Esophagus muscularis mucosa (tissue), 4 donors: Measurements from ENCODE around the gene MCOLN1. TPM values are rescaled to one million over a fixed set of nuclear protein-coding genes. Genes with fewer than 3 reads are reported as not detected.

Experiments
- DNase-seq: peaks from one replicate; pipeline ENCODE4 v3.0.0-alpha.2; 2017; ENCODE audit errors: extremely low spot score
- H3K27ac ChIP-seq, 4 donors: fragments of 200-600 bp; sonication (generic); replicated peaks in 1 of 4; 1 replicate in 3 of 4; 2 replicates in 1 of 4; pipeline ENCODE4 v1.5.1; 2016 to 2019; ENCODE audit warnings: mild to moderate bottlenecking in 1 of 4
- H3K27me3 ChIP-seq, 4 donors: fragments of 200-600 bp; sonication (generic); one replicate each; pipeline versions ENCODE4 v1.5.1 to v1.6.0; 2016 to 2019
- H3K36me3 ChIP-seq, 4 donors: fragments of 200-600 bp; sonication (generic); one replicate each; pipeline ENCODE4 v1.5.1; 2016 to 2019
- H3K4me1 ChIP-seq, 4 donors: fragments of 200-600 bp; sonication (generic); one replicate each; pipeline ENCODE4 v1.5.1; 2016 to 2019
- H3K4me3 ChIP-seq, 4 donors: fragments of 200-600 bp; sonication (generic); 1 replicate in 2 of 4; 2 replicates in 2 of 4; pipeline ENCODE4 v1.5.1; 2016 to 2019; ENCODE audit warnings: mild to moderate bottlenecking in 4 of 4, moderate library complexity in 1 of 4
- H3K9me3 ChIP-seq, 4 donors: fragments of 200-600 bp; sonication (generic); 1 replicate in 3 of 4; 2 replicates in 1 of 4; pipeline ENCODE4 v1.5.1; 2016 to 2019
- CTCF ChIP-seq, 3 experiments: fragments of 200-600 bp in 2 of 3; fragments of 450-650 bp in 1 of 3; sonication (generic) in 2 of 3; IDR thresholded peaks; one replicate each; pipeline ENCODE4 v1.5.1; 2017 to 2019; ENCODE audit warnings: antibody characterized with exemption in 3 of 3, mild to moderate bottlenecking in 2 of 3, moderate library complexity in 1 of 3
- EP300 ChIP-seq: sonication (generic); formaldehyde crosslinking; IDR thresholded peaks from one replicate; pipeline ENCODE4 v1.6.1; 2017; ENCODE audit warnings: antibody characterized with exemption
- POLR2A ChIP-seq: fragments of 450-650 bp; IDR thresholded peaks from one replicate; pipeline ENCODE4 v1.6.1; 2017; ENCODE audit warnings: antibody characterized with exemption, moderate library complexity, mild to moderate bottlenecking, low read depth
- POLR2AphosphoS5 ChIP-seq, 2 donors: sonication (generic); formaldehyde crosslinking; IDR thresholded peaks; one replicate each; pipeline ENCODE4 v1.6.1; 2017; ENCODE audit warnings: antibody characterized with exemption in 2 of 2
- WGBS: methylation state at CpG from one replicate; pipeline ENCODE4 v1.1.5; 2018; 5-methylcytosine and 5-hydroxymethylcytosine counted together
- intact Hi-C: fragments of 100-400 bp; cut with DNase I; formaldehyde crosslinking; loops from one replicate; pipeline ENCODE4 v1.15.1; 2023
- total RNA-seq, 4 donors: library from RNA; depleted of rRNA; stranded (reverse); fragments of >200 nt; gene quantifications; one replicate each; pipeline versions ENCODE4 v1.1.0 to v1.2.1, GENCODE V29; 2016

Gene MCOLN1
- total RNA-seq, 4 donors from 2014 or later, result 11.3 to 20.7 (median 14.4) TPM

GRCh38 chr19:7533925-7534480 lies 11.6 kb downstream of the MCOLN1 start:
- DNase-seq, result peak; percentile 97
- intact Hi-C loops, result loop anchor here (5.0 to 10.0 kb wide), 2 partner anchors 42 to 179 kb away; no protein-coding TSS in a partner anchor
- no peaks in the 10 kb centered on the region for H3K9me3 ChIP-seq
- peak overlapping the region; percentile 78 to 91 (median 88) for H3K4me3 ChIP-seq
- H3K4me1 ChIP-seq, result peaks cover 13 to 28% (median 25%) of the 10 kb centered on the region in 4 donors
- no peaks in the 10 kb centered on the region for H3K27me3 ChIP-seq
- WGBS, result under 1% methylated on average over 28 of the region's 41 CpGs
- peaks cover 15 to 57% (median 46%) of the 10 kb centered on the region in 4 donors for H3K36me3 ChIP-seq
- peak overlapping the region; percentile 90 to 97 (median 94) for H3K27ac ChIP-seq
- TF ChIP-seq EP300, result no peak
- TF ChIP-seq POLR2A, result peak; percentile 7
- TF ChIP-seq POLR2AphosphoS5 (IDR thresholded peaks at IDR 0.05), result peak; percentile 83 to 94
- no peak for TF ChIP-seq CTCF (IDR thresholded peaks at IDR 0.05)

GRCh38 chr19:7534531-7535046 lies 12.2 kb downstream of the MCOLN1 start:
- H3K4me3 ChIP-seq, result peak overlapping the region; percentile 78 to 91 (median 88)
- H3K36me3 ChIP-seq, result peaks cover 19 to 57% (median 44%) of the 10 kb centered on the region in 4 donors
- H3K27me3 ChIP-seq, result no peaks in the 10 kb centered on the region
- no peaks in the 10 kb centered on the region for H3K9me3 ChIP-seq
- 0% methylated on average over 18 of the region's 27 CpGs for WGBS
- peak; percentile 95 for DNase-seq
- H3K4me1 ChIP-seq, result peaks cover 13 to 28% (median 25%) of the 10 kb centered on the region in 4 donors
- peak overlapping the region; percentile 90 to 97 (median 94) for H3K27ac ChIP-seq
- no peak for TF ChIP-seq POLR2A
- TF ChIP-seq POLR2AphosphoS5 (IDR thresholded peaks at IDR 0.05), result peak in 1 of 2 donors; percentile 11
- TF ChIP-seq CTCF (IDR thresholded peaks at IDR 0.05), result peak; percentile 13 to 37 (median 19)
- intact Hi-C loops, result loop anchor here (5.0 to 10.0 kb wide), 2 partner anchors 42 to 180 kb away; no protein-coding TSS in a partner anchor

- intact Hi-C loops, result loop anchor here (10.0 kb wide), 1 partner anchor 181 kb away; no protein-coding TSS in a partner anchor
- WGBS, result under 1% methylated on average over 29 of the region's 76 CpGs
Observed at GRCh38 chr19:7535047-7535997, 12.9 kb downstream of the MCOLN1 start, which contains the start of gene PNPLA6. Gene PNPLA6, plus strand, starts transcription at chr19:7535717. Its CDS starts 72 bp downstream, at chr19:7535789.

More at GRCh38 chr19:7535047-7535997, 12.9 kb downstream of the MCOLN1 start, which contains the start of gene PNPLA6:
- peak within 1 kb of the TSS; percentile 78 to 91 (median 88) for H3K4me3 ChIP-seq
- H3K27me3 ChIP-seq, result no peaks in the 10 kb centered on the region
- peaks cover 13 to 28% (median 25%) of the 10 kb centered on the region in 4 donors for H3K4me1 ChIP-seq
- peak within 1 kb of the TSS; percentile 90 to 97 (median 94) for H3K27ac ChIP-seq
- peak; percentile 99 for DNase-seq
- no peaks in the 10 kb centered on the region for H3K9me3 ChIP-seq
- H3K36me3 ChIP-seq, result peaks cover 26 to 57% (median 44%) of the 10 kb centered on the region in 4 donors
- TF ChIP-seq CTCF (IDR thresholded peaks at IDR 0.05), result peak in 1 of 3 experiments; percentile 21
- peak; percentile 95 to 97 for TF ChIP-seq POLR2AphosphoS5 (IDR thresholded peaks at IDR 0.05)
- peak; percentile 58 for TF ChIP-seq POLR2A
- TF ChIP-seq EP300, result no peak
